K562 (cell line): Measurements from ENCODE around the gene NECAB2. TPM values are rescaled to one million over a fixed set of nuclear protein-coding genes. Genes with fewer than 3 reads are reported as not detected.

Experiments used
- ATAC-seq: fragments of 200-7000 bp; cut with Tn5 transposase; 3 replicates; pipeline ENCODE4 v1.9.1; 2020; ENCODE audit warnings: moderate library complexity
- BruUV-seq: library from RNA; stranded (reverse); fragments of 400-500 nt; replicated peaks from 2 replicates; lab custom pipeline; 2021; lab: Mats Ljungman, UMichigan
- CTCF ChIA-PET: fragments of 300-600 bp; formaldehyde crosslinking; extraction: SDS; loops from one replicate; lab custom pipeline; 2021; ENCODE audit warnings: low intra/inter-chr PET ratio; lab: Yijun Ruan, JAX
- POLR2A ChIA-PET: fragments of 300-600, 350-650 bp; sonication (Branson Sonifier 250); formaldehyde crosslinking; extraction: SDS; loops from one replicate; lab custom pipeline; 2021; ENCODE audit warnings: antibody characterized with exemption, inconsistent platforms; lab: Yijun Ruan, JAX
- DNase-seq, 4 experiments: peaks; one replicate each; pipeline versions ENCODE4 v3.0.0 to v3.0.0-alpha.2; 2011 to 2018; ENCODE audit warnings: low spot score in 3 of 4, mixed read lengths in 3 of 4; ENCODE audit errors: extremely low read depth in 1 of 4
- FAIRE-seq: peaks from 2 replicates; lab custom pipeline; 2011; peaks lifted over from hg19 to GRCh38; lab: Jason Lieb, UNC
- H2AFZ ChIP-seq: 2 replicates; pipeline ENCODE4 v1.6.0; 2011; ENCODE audit warnings: low read depth, low read length, control low read depth, inconsistent platforms
- H3K27ac ChIP-seq: fragments of 200-600 bp; 3 replicates; pipeline ENCODE4 v1.8.0; 2011; ENCODE audit warnings: low read depth, mild to moderate bottlenecking, control low read depth, inconsistent platforms, low read length, moderate library complexity, mixed read lengths; ENCODE audit errors: extremely low read depth
- H3K27me3 ChIP-seq, 2 experiments: fragments of 300-600 bp in 1 of 2; 2 replicates in 1 of 2; 3 replicates in 1 of 2; pipeline versions ENCODE4 v1.6.0 to v1.8.0; 2011; ENCODE audit warnings: inconsistent platforms in 2 of 2, low read length in 2 of 2, mild to moderate bottlenecking in 1 of 2, mixed read lengths in 1 of 2, moderate library complexity in 1 of 2; ENCODE audit not compliant: control insufficient read depth in 2 of 2, insufficient read depth in 2 of 2
- H3K36me3 ChIP-seq: fragments of 300-600 bp; 3 replicates; pipeline ENCODE4 v1.8.0; 2011; ENCODE audit warnings: mild to moderate bottlenecking, low read length, inconsistent platforms; ENCODE audit not compliant: control insufficient read depth, insufficient read depth
- H3K4me1 ChIP-seq, 2 experiments: fragments of 200-600 bp in 1 of 2; replicated peaks in 1 of 2; 2 replicates in 1 of 2; 3 replicates in 1 of 2; pipeline versions ENCODE4 v1.5.1 to v1.8.0; 2011; ENCODE audit warnings: inconsistent platforms in 2 of 2, low read length in 2 of 2, mild to moderate bottlenecking in 1 of 2, mixed read lengths in 1 of 2, moderate library complexity in 1 of 2; ENCODE audit not compliant: control insufficient read depth in 2 of 2, insufficient read depth in 2 of 2
- H3K4me2 ChIP-seq: 2 replicates; pipeline ENCODE4 v1.6.1; 2011; ENCODE audit warnings: low read length, control low read depth, inconsistent platforms, mixed read lengths; ENCODE audit not compliant: insufficient read depth
- H3K4me3 ChIP-seq: fragments of 200-600 bp; sonication (generic), shearing (Covaris generic); 2 replicates; pipeline ENCODE4 v1.5.1; 2016; ENCODE audit warnings: control low read depth, inconsistent platforms
- H3K79me2 ChIP-seq: fragments of 200-600 bp; 3 replicates; pipeline ENCODE4 v1.8.0; 2011; ENCODE audit warnings: low read length, inconsistent platforms; ENCODE audit not compliant: control insufficient read depth, insufficient read depth
- H3K9ac ChIP-seq, 2 experiments: 2 replicates each; pipeline versions ENCODE4 v1.6.0 to v1.6.1; 2011; ENCODE audit warnings: low read depth in 2 of 2, low read length in 2 of 2, control low read depth in 1 of 2, inconsistent platforms in 1 of 2, mild to moderate bottlenecking in 1 of 2, mixed read lengths in 1 of 2; ENCODE audit not compliant: insufficient read depth in 1 of 2
- H3K9me1 ChIP-seq: one replicate; pipeline ENCODE4 v1.6.0; 2011; ENCODE audit warnings: inconsistent platforms, mild to moderate bottlenecking, low read length, moderate library complexity; ENCODE audit not compliant: control insufficient read depth, insufficient read depth
- H3K9me3 ChIP-seq: replicated peaks from 2 replicates; pipeline ENCODE4 v1.5.1; 2011; ENCODE audit warnings: low read depth, low read length, inconsistent platforms; ENCODE audit not compliant: control insufficient read depth, insufficient read depth
- H4K20me1 ChIP-seq: replicated peaks from 2 replicates; pipeline ENCODE4 v1.6.1; 2011; ENCODE audit warnings: low read length, inconsistent platforms, mixed read lengths; ENCODE audit not compliant: control insufficient read depth, insufficient read depth
- CBFB ChIP-seq: sonication (generic); formaldehyde crosslinking; IDR thresholded peaks from 2 replicates; pipeline ENCODE4 v1.4.0; 2020; ENCODE audit warnings: mild to moderate bottlenecking, missing genetic modification reagents
- EHMT2 ChIP-seq: fragments of 450-650 bp; IDR thresholded peaks from 2 replicates; pipeline ENCODE4 v1.6.1; 2018; ENCODE audit warnings: antibody characterized with exemption
- ETV6 ChIP-seq, 3 experiments: fragments of 150-350 bp in 1 of 3; sonication (generic) in 1 of 3; formaldehyde crosslinking in 1 of 3; IDR thresholded peaks; 2 replicates each; pipeline versions ENCODE4 v1.6.1 to v1.8.0; 2014 to 2022; ENCODE audit warnings: borderline replicate concordance in 2 of 3, low read depth in 2 of 3, antibody characterized with exemption in 1 of 3, low read length in 1 of 3, mild to moderate bottlenecking in 1 of 3, missing genetic modification reagents in 1 of 3
- FOXK2 ChIP-seq, 2 experiments: fragments of 450-650 bp; IDR thresholded peaks in 1 of 2; conservative IDR thresholded peaks in 1 of 2; 2 replicates each; pipeline ENCODE4 v1.6.1; 2016; ENCODE audit warnings: low read depth in 2 of 2, mild to moderate bottlenecking in 1 of 2
- HEY1 ChIP-seq: fragments of 250-450 bp; sonication (Bioruptor Pico); IDR thresholded peaks from 2 replicates; pipeline ENCODE4 v1.5.0; 2020; ENCODE audit warnings: mild to moderate bottlenecking, moderate library complexity, borderline replicate concordance
- POLR2G ChIP-seq: fragments of 200-400 bp; formaldehyde crosslinking; IDR thresholded peaks from 2 replicates; pipeline ENCODE4 v1.6.1; 2017; ENCODE audit warnings: low read depth, mild to moderate bottlenecking, antibody characterized with exemption, low read length, moderate library complexity
- POLR3A ChIP-seq: IDR thresholded peaks from 2 replicates; pipeline ENCODE4 v1.6.1; 2011; ENCODE audit warnings: borderline replicate concordance, mild to moderate bottlenecking, moderate library complexity; ENCODE audit not compliant: insufficient read length, insufficient read depth; ENCODE audit errors: extremely low read depth
- PRDM10 ChIP-seq: fragments of 450-650 bp; IDR thresholded peaks from 2 replicates; pipeline ENCODE4 v1.6.1; 2018; ENCODE audit not compliant: partially characterized antibody
- SPI1 ChIP-seq: IDR thresholded peaks from 2 replicates; pipeline ENCODE4 v1.6.1; 2011; ENCODE audit warnings: low read depth, low read length, control low read depth, borderline replicate concordance
- THRB ChIP-seq: fragments of 450-650 bp; formaldehyde crosslinking; conservative IDR thresholded peaks from 2 replicates; pipeline ENCODE4 v1.4.0; 2022; ENCODE audit warnings: mild to moderate bottlenecking, missing genetic modification characterization
- ZFX ChIP-seq: sonication (generic); formaldehyde crosslinking; IDR thresholded peaks from 2 replicates; pipeline ENCODE4 v1.8.0; 2022; ENCODE audit warnings: mild to moderate bottlenecking, missing genetic modification reagents, moderate library complexity
- ZNF174 ChIP-seq: fragments of 250-450 bp; sonication (Bioruptor Pico); IDR thresholded peaks from 2 replicates; pipeline ENCODE4 v1.4.0; 2020; ENCODE audit warnings: mild to moderate bottlenecking
- ZNF551 ChIP-seq: fragments of 250-450 bp; sonication (Bioruptor Pico); IDR thresholded peaks from 2 replicates; pipeline ENCODE4 v1.5.0; 2021; ENCODE audit warnings: mild to moderate bottlenecking, moderate library complexity
- WGBS: fragments of 100-300 bp; shearing (Covaris generic); methylation state at CpG from one replicate; pipeline ENCODE4 v1.1.6; 2016; ENCODE audit warnings: low coverage, mixed read lengths; ENCODE audit not compliant: insufficient coverage; ENCODE audit errors: missing lambda C conversion rate; 5-methylcytosine and 5-hydroxymethylcytosine counted together
- in situ Hi-C: fragments of 300-500 bp; cut with MboI; formaldehyde crosslinking; loops from 4 replicates; pipeline ENCODE4 v1.15.0; 2018; ENCODE audit warnings: inconsistent platforms, mixed read lengths
- intact Hi-C: fragments of 100-400 bp; cut with micrococcal nuclease; formaldehyde crosslinking; loops from 2 replicates; pipeline ENCODE4 v1.14.2; 2022
- polyA plus RNA-seq, 8 experiments: library from polyadenylated mRNA; depleted of rRNA in 4 of 8; stranded (reverse) in 5 of 8; unstranded in 3 of 8; fragments of >200 nt; fragmentation: Nextera tagmentation in 2 of 8; fragmentation: Illumina TruSeq in 1 of 8; extraction: Ambion mirVana in 2 of 8; extraction: Trizol in 1 of 8; gene quantifications; 2 replicates each; pipeline versions ENCODE4 v1.2.1 to v1.2.3, GENCODE V29; 2011 to 2014; ENCODE audit warnings: inconsistent platforms in 1 of 8, missing spikeins in 1 of 8
- total RNA-seq, 7 experiments: library from RNA; depleted of rRNA in 6 of 7; stranded (reverse); fragments of >200 nt in 6 of 7; fragmentation: Illumina TruSeq in 2 of 7; extraction: Trizol in 2 of 7; gene quantifications; 2 replicates each; pipeline versions ENCODE4 v1.2.1 to v1.2.3, GENCODE V29; 2011 to 2021; ENCODE audit warnings: low replicate concordance in 1 of 7

Gene NECAB2
- total and polyA plus RNA-seq, 9 of the 15 experiments (the other 6 are each of a cell fraction or from before 2014, with no cell fraction given), result 0.03 to 0.28 TPM; not detected in 7

GRCh38 chr16:83939266-83939855 lies 28.7 kb upstream of the NECAB2 start:
- FAIRE-seq (peak; percentile 72), ATAC-seq (no peak), DNase-seq (no peak)
- BruUV-seq, result no TSS peak
- 45% methylated on average over 12 of the region's 12 CpGs for WGBS
- Histone ChIP-seq H3K4me2 (no peak overlapping the region; the same call in 1 of the 2 replicates), H3K27ac (no peak overlapping the region), H3K4me3 (no peak overlapping the region), H3K9me3 (no peaks in the 10 kb centered on the region), H2AFZ (peak overlapping the region; percentile 68), H3K9me1 (no peaks in the 10 kb centered on the region), H3K36me3 (no peaks in the 10 kb centered on the region), H3K79me2 (no peaks in the 10 kb centered on the region), H3K4me1 (peaks cover 0 to 37% of the 10 kb centered on the region in 2 experiments; a peak in 2 of 5 replicates), H3K9ac (no peak overlapping the region), H3K27me3 (peaks cover 20 to 44% of the 10 kb centered on the region in 2 experiments; a peak in 4 of 5 replicates), H4K20me1 (peaks cover 14% of the 10 kb centered on the region)
- CTCF ChIA-PET, result no interaction called here
- POLR2A ChIA-PET, result interaction anchor here (0.7 kb wide), 1 partner anchor 188 kb away, joined by 3 read pairs; no protein-coding TSS in a partner anchor
- intact Hi-C loops, result no loop called here
- in situ Hi-C loops, result no loop called here
- peak; percentile 89 for TF ChIP-seq SPI1
- TF ChIP-seq ZNF174 (CRISPR knock-in tag), result no peak
- TF ChIP-seq ETV6 (IDR thresholded peaks at IDR 0.05; ENCODE audit: borderline replicate concordance in 1 of 2, low read depth in 2 of 2, low read length in 1 of 2), result peak in 1 of 2 experiments; percentile 76; a peak in 1 of 4 replicates
- no peak for TF ChIP-seq ETV6 (CRISPR knock-in tag; IDR thresholded peaks at IDR 0.05; ENCODE audit: borderline replicate concordance)
- TF ChIP-seq CBFB, result no peak
- peak; percentile 82; the same call in 1 of the 2 replicates for TF ChIP-seq EHMT2
- TF ChIP-seq THRB (CRISPR knock-in tag), result no peak
- peak; percentile 4 for TF ChIP-seq PRDM10
- TF ChIP-seq POLR3A, result no peak
- TF ChIP-seq HEY1, result no peak
- no peak for TF ChIP-seq ZFX (CRISPR knock-in tag)
- 0 out of 4 replicates have a peak, but pooled peaks of 1 of the 2 experiments have one; percentile 30 for TF ChIP-seq FOXK2 (conservative IDR thresholded peaks at IDR 0.05 in 1 of 2, IDR thresholded peaks at IDR 0.05 in 1 of 2; ENCODE audit: low read depth in 2 of 2)
- TF ChIP-seq ZNF551 (CRISPR knock-in tag), result no peak
- TF ChIP-seq POLR2G, result no peak
